HepG2 (cell line): Measurements from ENCODE around the gene ZIK1. TPM values are rescaled to one million over a fixed set of nuclear protein-coding genes. Genes with fewer than 3 reads are reported as not detected.

ENCODE experiments used
- ATF4 ChIP-seq, 2 experiments: fragments of 450-650 bp in 1 of 2; sonication (generic) in 1 of 2; formaldehyde crosslinking; IDR thresholded peaks; 2 replicates each; pipeline versions ENCODE4 v1.5.0 to v1.8.0; 2020 to 2022; ENCODE audit warnings: mild to moderate bottlenecking in 1 of 2, missing genetic modification reagents in 1 of 2
- BATF2 ChIP-seq: sonication (generic); formaldehyde crosslinking; IDR thresholded peaks from 2 replicates; pipeline ENCODE4 v1.8.0; 2022; ENCODE audit warnings: mild to moderate bottlenecking, missing genetic modification reagents, moderate library complexity
- HDAC1 ChIP-seq: sonication (generic); formaldehyde crosslinking; IDR thresholded peaks from 2 replicates; pipeline ENCODE4 v1.5.1; 2020; ENCODE audit warnings: mild to moderate bottlenecking, missing genetic modification reagents
- HNRNPH1 ChIP-seq: fragments of 200-400 bp; formaldehyde crosslinking; optimal IDR thresholded peaks from 2 replicates; pipeline ENCODE3; 2017; ENCODE audit warnings: mild to moderate bottlenecking, low read depth, low read length
- HOXA9 ChIP-seq: sonication (generic); formaldehyde crosslinking; IDR thresholded peaks from 2 replicates; pipeline ENCODE4 v1.8.1; 2022; ENCODE audit warnings: missing genetic modification reagents, mild to moderate bottlenecking, moderate library complexity, borderline replicate concordance
- IRF2 ChIP-seq: IDR thresholded peaks from 2 replicates; pipeline ENCODE4 v1.6.1; 2018; ENCODE audit warnings: missing genetic modification reagents, missing compliant biosample characterization
- JDP2 ChIP-seq: sonication (generic); formaldehyde crosslinking; IDR thresholded peaks from 2 replicates; pipeline ENCODE4 v1.8.1; 2022; ENCODE audit warnings: missing genetic modification reagents, borderline replicate concordance
- MTA3 ChIP-seq: sonication (generic); formaldehyde crosslinking; IDR thresholded peaks from 2 replicates; pipeline ENCODE4 v1.4.0; 2020; ENCODE audit warnings: missing genetic modification reagents
- MYC ChIP-seq: sonication (generic); formaldehyde crosslinking; IDR thresholded peaks from 2 replicates; pipeline ENCODE4 v1.9.0; 2021; ENCODE audit warnings: missing genetic modification reagents, borderline replicate concordance
- POGK ChIP-seq: sonication (generic); formaldehyde crosslinking; conservative IDR thresholded peaks from 2 replicates; pipeline ENCODE4 v1.8.0; 2022; ENCODE audit warnings: mild to moderate bottlenecking, moderate library complexity, missing genetic modification reagents
- SCMH1 ChIP-seq: sonication (generic); formaldehyde crosslinking; IDR thresholded peaks from 2 replicates; pipeline ENCODE4 v1.9.0; 2021; ENCODE audit warnings: missing genetic modification reagents, mild to moderate bottlenecking, borderline replicate concordance
- SIX1 ChIP-seq: sonication (generic); formaldehyde crosslinking; IDR thresholded peaks from 2 replicates; pipeline ENCODE4 v1.4.0; 2020; ENCODE audit warnings: missing genetic modification reagents, borderline replicate concordance
- SMARCC2 ChIP-seq: fragments of 450-650 bp; IDR thresholded peaks from 2 replicates; pipeline ENCODE4 v1.6.1; 2017; ENCODE audit warnings: antibody characterized with exemption, mild to moderate bottlenecking
- SP1 ChIP-seq, 2 experiments: fragments of 450-650 bp in 1 of 2; sonication (generic) in 1 of 2; formaldehyde crosslinking in 1 of 2; IDR thresholded peaks; 2 replicates each; pipeline versions ENCODE4 v1.4.0 to v1.6.1; 2016 to 2020; ENCODE audit warnings: missing genetic modification reagents in 1 of 2
- SPEN ChIP-seq: sonication (generic); formaldehyde crosslinking; IDR thresholded peaks from 2 replicates; pipeline ENCODE4 v1.5.1; 2020; ENCODE audit warnings: low read depth, mild to moderate bottlenecking, missing genetic modification reagents
- TOE1 ChIP-seq: sonication (generic); formaldehyde crosslinking; IDR thresholded peaks from 2 replicates; pipeline ENCODE4 v1.4.0; 2020; ENCODE audit warnings: mild to moderate bottlenecking, missing genetic modification reagents
- XRCC5 ChIP-seq: fragments of 200-400 bp; formaldehyde crosslinking; optimal IDR thresholded peaks from 2 replicates; pipeline ENCODE3; 2017; ENCODE audit warnings: mild to moderate bottlenecking, low read length
- ZNF251 ChIP-seq: sonication (generic); formaldehyde crosslinking; IDR thresholded peaks from 2 replicates; pipeline ENCODE4 v1.9.0; 2021; ENCODE audit warnings: mild to moderate bottlenecking, missing genetic modification reagents
- ZNF253 ChIP-seq: sonication (generic); formaldehyde crosslinking; IDR thresholded peaks from 2 replicates; pipeline ENCODE4 v1.8.0; 2022; ENCODE audit warnings: mild to moderate bottlenecking, missing genetic modification reagents, borderline replicate concordance
- ZNF549 ChIP-seq: sonication (generic); formaldehyde crosslinking; IDR thresholded peaks from 2 replicates; pipeline ENCODE4 v1.5.0; 2020; ENCODE audit warnings: missing genetic modification reagents
- ZNF563 ChIP-seq: sonication (generic); formaldehyde crosslinking; IDR thresholded peaks from 2 replicates; pipeline ENCODE4 v1.8.0; 2022; ENCODE audit warnings: mild to moderate bottlenecking, moderate library complexity, missing genetic modification reagents
- ZNF776 ChIP-seq: sonication (generic); formaldehyde crosslinking; IDR thresholded peaks from 2 replicates; pipeline ENCODE4 v1.4.0; 2020; ENCODE audit warnings: mild to moderate bottlenecking, missing genetic modification reagents
- ZNF800 ChIP-seq: sonication (generic); formaldehyde crosslinking; IDR thresholded peaks from 2 replicates; pipeline ENCODE4 v1.4.0; 2020; ENCODE audit warnings: missing genetic modification reagents
- polyA plus RNA-seq, 8 experiments: library from polyadenylated mRNA; depleted of rRNA in 3 of 8; stranded (reverse) in 7 of 8; unstranded in 1 of 8; fragments of >200 nt; fragmentation: Illumina TruSeq in 4 of 8; extraction: Trizol in 4 of 8; gene quantifications; 2 replicates each; pipeline versions ENCODE4 v1.2.1 to v1.2.3, GENCODE V29; 2011 to 2016; ENCODE audit warnings: low read depth in 4 of 8, missing spikeins in 1 of 8, mixed read lengths in 1 of 8; ENCODE audit not compliant: insufficient read depth in 1 of 8
- total RNA-seq, 5 experiments: library from RNA; depleted of rRNA; stranded (reverse); fragments of >200 nt; fragmentation: Illumina TruSeq; extraction: Trizol; gene quantifications; 2 replicates each; pipeline ENCODE4 v1.2.3, GENCODE V29; 2016; ENCODE audit warnings: low read depth in 1 of 5

Gene ZIK1
- total and polyA plus RNA-seq, 2 of the 13 experiments (the other 11 are each of a cell fraction or from before 2014, with no cell fraction given), result 2.1 to 7.2 TPM

GRCh38 chr19:57578487-57579205, 5.3 kb upstream of the ZIK1 start, which contains the start of gene ZNF416 (continued):
- TF ChIP-seq SPEN, result peak; percentile 87; the same call in 1 of the 2 replicates
- TF ChIP-seq SIX1 (CRISPR knock-in tag), result no peak
- 0 out of 2 replicates have a peak, but pooled peaks have one; percentile 50 for TF ChIP-seq ZNF800 (CRISPR knock-in tag)
- TF ChIP-seq HOXA9 (CRISPR knock-in tag), result peak; percentile 39; the same call in 1 of the 2 replicates
- TF ChIP-seq ZNF253 (CRISPR knock-in tag), result no peak
- no peak for TF ChIP-seq TOE1 (CRISPR knock-in tag)
- no peak for TF ChIP-seq SP1 (IDR thresholded peaks at IDR 0.05)
- TF ChIP-seq SP1 (CRISPR knock-in tag; IDR thresholded peaks at IDR 0.05), result peak; percentile 31; the same call in 1 of the 2 replicates
- no peak for TF ChIP-seq ZNF563 (CRISPR knock-in tag)
- no peak for TF ChIP-seq ZNF549
- TF ChIP-seq ZNF251 (CRISPR knock-in tag), result no peak
- TF ChIP-seq MTA3 (CRISPR knock-in tag), result no peak
- 0 out of 2 replicates have a peak, but pooled peaks have one; percentile 75 for TF ChIP-seq POGK (CRISPR knock-in tag)
- TF ChIP-seq SCMH1 (CRISPR knock-in tag), result no peak
- peak; percentile 94 for TF ChIP-seq IRF2 (CRISPR knock-in tag)
- TF ChIP-seq BATF2 (CRISPR knock-in tag), result no peak
- no peak for TF ChIP-seq HNRNPH1
- no peak for TF ChIP-seq ATF4 (CRISPR knock-in tag; IDR thresholded peaks at IDR 0.05)
- no peak for TF ChIP-seq ZNF776 (CRISPR knock-in tag)
- TF ChIP-seq SMARCC2, result no peak
- no peak for TF ChIP-seq MYC (CRISPR knock-in tag)
- peak; percentile 84 for TF ChIP-seq XRCC5
- TF ChIP-seq JDP2, result no peak
- peak; percentile 58; the same call in 1 of the 2 replicates for TF ChIP-seq HDAC1 (CRISPR knock-in tag)
